MCF 10A (cell line): ENCODE measurements around the gene SKOR2. TPM values are rescaled to one million over a fixed set of nuclear protein-coding genes. Genes with fewer than 3 reads are reported as not detected.
A peak's percentile ranks its signal among the peaks of the same experiment; 100 is the strongest.

Source experiments
- BruUV-seq: library from RNA; stranded (reverse); fragments of 400-500 nt; replicated peaks from 2 replicates; lab custom pipeline; 2021; lab: Mats Ljungman, UMichigan
- CTCF ChIA-PET: fragments of 300-600 bp; sonication (Branson Sonifier 250); formaldehyde crosslinking; extraction: SDS; loops from one replicate; lab custom pipeline; 2021; ENCODE audit warnings: antibody characterized with exemption, inconsistent platforms; lab: Yijun Ruan, JAX
- POLR2A ChIA-PET: fragments of 300-600, 350-650 bp; sonication (Branson Sonifier 250); formaldehyde crosslinking; extraction: SDS; loops from one replicate; lab custom pipeline; 2020; ENCODE audit warnings: antibody characterized with exemption, inconsistent platforms; lab: Yijun Ruan, JAX
- DNase-seq: peaks from one replicate; pipeline ENCODE4 v3.0.0-alpha.2; 2018; ENCODE audit not compliant: unreplicated experiment
- H3K27ac Mint-ChIP-seq: one replicate; pipeline ENCODE4 v1.8.0; 2022; ENCODE audit warnings: mild to moderate bottlenecking, low read depth, mixed read lengths; ENCODE audit not compliant: unreplicated experiment
- H3K27me3 Mint-ChIP-seq: one replicate; pipeline ENCODE4 v1.8.0; 2022; ENCODE audit warnings: mixed read lengths; ENCODE audit not compliant: insufficient read depth, unreplicated experiment
- H3K36me3 Mint-ChIP-seq: one replicate; pipeline ENCODE4 v1.8.0; 2022; ENCODE audit warnings: mild to moderate bottlenecking, moderate library complexity, mixed read lengths; ENCODE audit not compliant: insufficient read depth, unreplicated experiment
- H3K4me1 Mint-ChIP-seq: one replicate; pipeline ENCODE4 v1.8.0; 2022; ENCODE audit warnings: mixed read lengths; ENCODE audit not compliant: insufficient read depth, unreplicated experiment
- H3K4me3 Mint-ChIP-seq: one replicate; pipeline ENCODE4 v1.8.0; 2022; ENCODE audit warnings: mild to moderate bottlenecking, moderate library complexity, mixed read lengths; ENCODE audit not compliant: unreplicated experiment
- H3K9me3 Mint-ChIP-seq: one replicate; pipeline ENCODE4 v1.8.0; 2022; ENCODE audit warnings: mixed read lengths; ENCODE audit not compliant: unreplicated experiment
- intact Hi-C: fragments of 100-400 bp; cut with micrococcal nuclease; formaldehyde crosslinking; loops from 2 replicates; pipeline ENCODE4 v1.14.1; 2022
- total RNA-seq: library from RNA; stranded (reverse); gene quantifications from 2 replicates; pipeline ENCODE4 v1.2.3, GENCODE V29; 2022
- TF ChIP-seq, protein P1 (sequence below): fragments of 200-600 bp; IDR thresholded peaks from one replicate; pipeline ENCODE4 v1.8.0; 2022; ENCODE audit warnings: antibody characterized with exemption, mild to moderate bottlenecking; ENCODE audit not compliant: unreplicated experiment

The SKOR2 gene
- total RNA-seq, 1 experiment from 2014 or later = not detected

DNA sequence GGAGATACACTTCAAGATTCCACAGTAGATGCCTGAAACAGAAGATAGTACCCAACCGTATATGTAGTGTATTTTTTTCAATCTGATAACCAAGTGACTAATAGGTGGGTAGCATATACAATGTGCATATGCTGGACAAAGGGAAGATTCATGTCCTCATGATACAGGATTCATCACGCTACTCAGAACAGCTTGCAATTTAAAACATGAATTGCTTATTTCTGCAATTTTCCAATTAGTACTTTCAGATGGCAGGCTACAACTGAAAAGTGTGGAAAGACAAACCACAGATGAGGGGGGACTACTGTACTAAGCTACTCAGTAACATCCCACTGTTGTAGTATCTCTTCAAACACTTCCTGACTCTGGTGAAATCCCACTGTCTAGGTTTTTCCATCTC is 79.0 kb downstream of the SKOR2 start:
- no peaks in the 10 kb centered on the region for H3K9me3 Mint-ChIP-seq
- intact Hi-C loops = no loop called here
- no peaks in the 10 kb centered on the region for H3K36me3 Mint-ChIP-seq
- TF ChIP-seq, protein P1, sequence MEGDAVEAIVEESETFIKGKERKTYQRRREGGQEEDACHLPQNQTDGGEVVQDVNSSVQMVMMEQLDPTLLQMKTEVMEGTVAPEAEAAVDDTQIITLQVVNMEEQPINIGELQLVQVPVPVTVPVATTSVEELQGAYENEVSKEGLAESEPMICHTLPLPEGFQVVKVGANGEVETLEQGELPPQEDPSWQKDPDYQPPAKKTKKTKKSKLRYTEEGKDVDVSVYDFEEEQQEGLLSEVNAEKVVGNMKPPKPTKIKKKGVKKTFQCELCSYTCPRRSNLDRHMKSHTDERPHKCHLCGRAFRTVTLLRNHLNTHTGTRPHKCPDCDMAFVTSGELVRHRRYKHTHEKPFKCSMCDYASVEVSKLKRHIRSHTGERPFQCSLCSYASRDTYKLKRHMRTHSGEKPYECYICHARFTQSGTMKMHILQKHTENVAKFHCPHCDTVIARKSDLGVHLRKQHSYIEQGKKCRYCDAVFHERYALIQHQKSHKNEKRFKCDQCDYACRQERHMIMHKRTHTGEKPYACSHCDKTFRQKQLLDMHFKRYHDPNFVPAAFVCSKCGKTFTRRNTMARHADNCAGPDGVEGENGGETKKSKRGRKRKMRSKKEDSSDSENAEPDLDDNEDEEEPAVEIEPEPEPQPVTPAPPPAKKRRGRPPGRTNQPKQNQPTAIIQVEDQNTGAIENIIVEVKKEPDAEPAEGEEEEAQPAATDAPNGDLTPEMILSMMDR = no peak
- POLR2A ChIA-PET = interaction anchor here (0.7 to 1.1 kb wide), 2 partner anchors 9 to 22 kb away, joined by 3 to 5 read pairs; partner anchors contain the start of gene HDHD2
- CTCF ChIA-PET = interaction anchor here (1.2 kb wide), 1 partner anchor 32 kb away, joined by 4 read pairs; no protein-coding TSS in a partner anchor
- BruUV-seq = no TSS peak
- no peak overlapping the region for H3K27ac Mint-ChIP-seq
- DNase-seq = no peak
- H3K27me3 Mint-ChIP-seq = no peaks in the 10 kb centered on the region
- no peak overlapping the region for H3K4me3 Mint-ChIP-seq
- no peaks in the 10 kb centered on the region for H3K4me1 Mint-ChIP-seq

DNA sequence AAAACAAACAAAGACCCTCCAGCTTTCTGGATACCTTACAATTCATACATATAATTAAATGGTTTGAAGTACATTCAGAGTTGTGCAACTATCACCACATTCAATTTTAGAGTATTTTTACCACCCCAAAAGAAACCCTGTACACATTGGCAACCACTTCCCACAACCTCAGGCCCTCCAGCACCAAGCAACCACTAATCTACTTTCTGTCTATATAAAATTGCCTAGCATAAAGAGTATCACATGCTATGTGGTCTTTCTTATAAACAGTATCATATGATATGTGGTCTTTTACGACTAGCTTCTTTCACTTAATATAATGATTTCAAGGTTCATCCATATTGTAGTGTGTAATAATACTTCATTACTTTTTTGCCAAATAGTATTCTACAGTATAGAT is 82.5 kb downstream of the SKOR2 start:
- ChIA-PET POLR2A (interaction anchor here (0.6 to 2.9 kb wide), 2 partner anchors 19 to 22 kb away, joined by 3 to 23 read pairs; partner anchors contain the start of gene HDHD2), CTCF (interaction anchor here (0.9 to 1.6 kb wide), 2 partner anchors 18 to 580 kb away, joined by 3 to 4 read pairs; partner anchors contain the start of gene HDHD2)
- Mint-ChIP-seq H3K36me3 (peaks cover 6% of the 10 kb centered on the region), H3K4me1 (no peaks in the 10 kb centered on the region), H3K27me3 (no peaks in the 10 kb centered on the region), H3K9me3 (no peaks in the 10 kb centered on the region), H3K4me3 (no peak overlapping the region), H3K27ac (no peak overlapping the region)
- intact Hi-C loops = no loop called here
- TF ChIP-seq, protein P1 = no peak
- BruUV-seq = no TSS peak
- no peak for DNase-seq

DNA sequence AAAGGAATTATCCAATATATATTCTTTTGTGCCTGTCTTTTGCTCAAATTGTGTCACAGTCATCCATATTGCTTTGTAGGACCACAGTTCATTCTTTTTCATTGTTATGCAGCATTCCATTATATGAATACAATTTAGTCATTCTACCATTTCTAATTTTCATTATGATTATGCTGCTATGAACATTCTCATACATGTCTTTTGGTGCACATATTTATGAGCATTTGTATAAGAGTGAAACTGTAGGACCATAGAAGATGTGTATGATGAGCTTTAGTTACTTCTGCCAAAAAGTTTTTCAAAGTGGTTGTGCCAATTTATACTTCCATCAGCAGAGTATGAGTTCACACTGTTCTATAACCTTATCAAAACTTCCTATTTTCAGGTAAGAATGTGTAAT is 83.0 kb downstream of the SKOR2 start:
- Mint-ChIP-seq H3K36me3 (peaks cover 6% of the 10 kb centered on the region), H3K27me3 (no peaks in the 10 kb centered on the region), H3K4me1 (no peaks in the 10 kb centered on the region), H3K9me3 (no peaks in the 10 kb centered on the region), H3K27ac (no peak overlapping the region), H3K4me3 (no peak overlapping the region)
- ChIA-PET POLR2A (interaction anchor here (0.6 to 2.9 kb wide), 2 partner anchors 18 to 22 kb away, joined by 3 to 23 read pairs; partner anchors contain the start of gene HDHD2), CTCF (interaction anchor here (0.9 to 1.6 kb wide), 2 partner anchors 18 to 580 kb away, joined by 3 to 4 read pairs; partner anchors contain the start of gene HDHD2)
- intact Hi-C loops = no loop called here
- TF ChIP-seq, protein P1 = no peak
- no TSS peak for BruUV-seq
- no peak for DNase-seq

DNA sequence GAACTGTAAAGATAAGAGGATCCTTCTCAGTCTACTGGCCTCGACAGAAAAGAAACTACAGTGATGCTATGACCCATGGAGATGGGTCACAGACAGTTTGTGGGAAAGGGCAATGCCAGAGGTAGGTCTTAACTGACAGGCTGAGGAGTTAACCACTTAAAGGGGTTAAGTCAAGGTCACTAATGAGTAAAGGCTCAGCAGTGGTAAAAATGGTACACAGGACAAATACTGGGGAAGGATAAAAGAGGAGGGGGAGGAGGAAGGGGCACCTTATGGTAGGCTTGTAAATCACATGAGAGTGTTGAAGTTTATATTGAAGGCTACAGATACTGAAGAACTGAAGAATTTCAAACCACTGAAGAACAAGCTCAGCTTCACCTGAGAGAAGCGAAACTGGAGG is 85.2 kb downstream of the SKOR2 start:
- ChIA-PET POLR2A (interaction anchor here (2.2 to 5.4 kb wide), 2 partner anchors 10 to 16 kb away, joined by 9 to 61 read pairs; partner anchors contain the start of gene HDHD2), CTCF (no interaction called here)
- H3K27me3 Mint-ChIP-seq = no peaks in the 10 kb centered on the region
- H3K4me1 Mint-ChIP-seq = peaks cover 4% of the 10 kb centered on the region
- intact Hi-C loops = no loop called here
- H3K36me3 Mint-ChIP-seq = peaks cover 6% of the 10 kb centered on the region
- H3K9me3 Mint-ChIP-seq = no peaks in the 10 kb centered on the region
- no TSS peak for BruUV-seq
- TF ChIP-seq, protein P1 = no peak
- no peak overlapping the region for H3K4me3 Mint-ChIP-seq
- DNase-seq = no peak
- peak overlapping the region; percentile 42 for H3K27ac Mint-ChIP-seq
